Activated naive CD4-positive, alpha-beta T cell treated with Interleukin-2 at 50 U/mL for 16 hours (primary cell): ENCODE results near the gene PADI1.

Experiments
- DNase-seq: peaks from one replicate; pipeline ENCODE4 v3.0.0-alpha.2; 2020

The PADI1 gene

DNA sequence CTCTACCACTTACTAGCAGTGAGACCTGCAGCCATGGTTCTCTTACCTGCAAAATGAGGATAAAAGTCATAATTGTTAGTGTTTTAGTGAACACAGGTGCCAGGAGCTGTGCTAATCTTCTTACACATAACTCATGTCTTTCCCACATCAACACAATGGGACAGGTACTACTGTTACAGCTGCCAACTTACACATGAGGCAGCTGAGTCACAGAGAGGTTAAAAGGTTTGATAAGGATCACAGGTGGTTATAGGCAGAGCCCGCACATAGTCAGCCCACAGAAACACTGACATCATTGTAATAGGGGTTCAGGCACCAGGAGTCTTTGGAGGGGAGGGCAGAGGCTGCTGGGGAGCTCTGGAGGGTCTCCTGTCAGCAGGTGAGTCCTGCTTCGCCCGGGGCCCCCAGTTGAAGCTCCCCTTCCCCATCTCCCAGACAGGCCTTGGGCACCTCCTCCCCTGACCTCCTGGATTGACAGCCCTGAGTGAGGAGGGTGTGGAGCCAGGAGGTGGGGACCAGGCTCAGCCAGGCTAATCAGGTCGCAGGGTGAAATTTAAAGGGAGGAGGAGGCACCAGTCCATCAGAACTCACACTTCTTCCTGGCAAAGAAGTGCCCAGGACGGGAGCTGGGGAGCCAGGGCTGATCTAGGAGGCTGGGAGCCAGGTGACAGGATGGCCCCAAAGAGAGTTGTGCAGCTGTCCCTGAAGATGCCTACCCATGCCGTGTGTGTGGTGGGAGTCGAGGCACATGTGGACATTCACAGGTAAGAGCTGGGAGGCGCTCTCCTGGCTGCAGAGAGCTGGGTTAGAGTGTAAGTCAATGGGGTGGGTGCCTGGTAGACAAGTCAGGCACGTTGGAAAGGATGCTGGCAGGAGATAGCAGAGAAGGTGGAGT lies at the start of gene PADI1:
Gene PADI1 (plus strand): TSS at position 583 of the 895 bp plus-strand sequence. CDS start 90 bp downstream, at position 673.
- DNase-seq = no peak

GRCh38 chr1:17155257-17155920 lies 49.5 kb upstream of the PADI1 start:
- DNase-seq = no peak

DNA sequence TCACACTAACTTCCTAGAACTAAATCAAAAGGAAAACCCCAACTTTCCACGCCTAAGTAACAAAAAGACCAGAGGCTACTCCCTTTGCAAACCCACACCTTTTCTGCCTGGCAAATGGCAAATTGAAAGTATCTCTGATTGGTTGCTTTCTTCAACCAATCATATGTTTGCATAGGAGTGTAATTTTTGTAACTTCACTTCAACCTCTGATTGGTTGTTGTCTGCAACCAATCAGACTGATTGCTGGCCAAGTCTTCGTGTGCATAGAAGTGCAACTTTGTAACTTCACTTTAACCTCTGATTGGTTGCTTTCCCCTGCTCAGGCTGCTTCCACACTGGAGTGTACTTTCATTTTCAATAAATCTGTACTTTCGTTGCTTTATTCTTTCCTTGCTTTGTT lies 48.8 kb upstream of the PADI1 start:
- no peak for DNase-seq

DNA sequence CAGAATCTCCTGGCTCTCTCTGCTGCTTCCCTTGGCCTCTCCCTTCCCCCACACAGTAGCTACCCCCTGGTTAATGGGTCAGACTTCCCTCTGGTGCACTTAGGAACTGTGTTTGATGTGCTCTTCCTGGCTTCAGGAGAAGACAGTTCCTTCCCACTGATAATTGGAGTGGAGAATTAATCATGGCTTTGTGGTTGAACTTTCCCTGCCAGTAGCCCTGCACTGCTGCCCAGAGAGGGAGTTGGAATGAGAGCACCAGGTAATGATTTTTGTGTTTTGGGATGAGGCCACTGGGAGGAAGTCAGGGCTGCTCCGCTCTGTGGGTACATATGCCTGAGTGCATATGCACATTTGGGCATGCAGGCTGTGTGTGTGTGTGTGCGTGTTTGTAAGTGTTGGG lies 46.0 kb upstream of the PADI1 start:
- no peak for DNase-seq

DNA sequence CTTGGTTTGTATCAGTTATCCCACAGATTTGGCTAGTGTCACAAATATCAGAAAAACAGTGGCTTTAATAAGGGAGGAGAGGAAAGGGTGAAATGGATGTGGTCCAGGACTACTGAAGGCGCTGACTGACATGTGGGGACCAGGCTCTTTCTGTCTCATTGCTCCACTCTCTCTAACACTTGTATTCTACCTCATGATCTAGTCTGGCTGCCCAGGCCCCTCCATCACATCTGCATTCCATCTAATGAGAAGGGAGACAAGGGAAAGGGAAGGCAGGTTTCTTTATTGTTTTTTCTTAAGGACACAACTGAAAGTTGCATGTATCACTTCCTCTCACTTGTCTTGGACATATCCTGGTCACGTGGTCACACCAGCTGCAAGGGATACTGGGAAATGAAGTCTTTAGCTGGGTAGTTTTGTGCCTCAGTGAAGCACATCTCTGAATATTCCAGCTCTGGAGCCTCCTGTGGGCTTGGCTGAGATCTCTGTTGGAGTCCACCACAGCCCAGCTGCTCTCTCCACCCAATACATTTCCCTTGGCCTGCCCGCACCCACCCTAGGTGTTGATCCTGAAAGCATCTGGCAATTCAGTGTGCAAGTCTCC lies 43.7 kb upstream of the PADI1 start:
- no peak for DNase-seq

- DNase-seq = no peak
Measured at GRCh38 chr1:17161926-17162800, 42.8 kb upstream of the PADI1 start.

- DNase-seq = no peak
Measured at GRCh38 chr1:17162941-17163340, 42.0 kb upstream of the PADI1 start.

DNA sequence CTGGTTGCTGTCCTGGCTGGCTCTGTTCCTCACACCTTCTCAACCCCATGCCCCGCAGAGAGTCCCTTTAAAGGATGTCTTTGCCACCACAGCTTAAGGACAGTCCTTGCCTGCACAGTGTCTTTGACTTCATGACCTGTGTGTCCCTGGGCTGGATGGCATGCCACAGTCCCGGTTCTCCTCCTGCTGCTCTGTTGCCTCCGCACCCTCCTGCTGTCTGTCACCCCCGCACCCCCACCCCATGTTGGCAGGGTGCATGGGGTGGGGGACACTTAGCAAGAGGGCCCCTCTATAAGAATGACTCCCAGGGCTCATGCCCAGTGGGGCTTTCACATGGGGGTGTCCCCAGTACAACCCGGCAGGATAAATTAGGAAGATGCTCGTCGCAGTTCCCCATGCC lies 41.6 kb upstream of the PADI1 start:
- DNase-seq = no peak

DNA sequence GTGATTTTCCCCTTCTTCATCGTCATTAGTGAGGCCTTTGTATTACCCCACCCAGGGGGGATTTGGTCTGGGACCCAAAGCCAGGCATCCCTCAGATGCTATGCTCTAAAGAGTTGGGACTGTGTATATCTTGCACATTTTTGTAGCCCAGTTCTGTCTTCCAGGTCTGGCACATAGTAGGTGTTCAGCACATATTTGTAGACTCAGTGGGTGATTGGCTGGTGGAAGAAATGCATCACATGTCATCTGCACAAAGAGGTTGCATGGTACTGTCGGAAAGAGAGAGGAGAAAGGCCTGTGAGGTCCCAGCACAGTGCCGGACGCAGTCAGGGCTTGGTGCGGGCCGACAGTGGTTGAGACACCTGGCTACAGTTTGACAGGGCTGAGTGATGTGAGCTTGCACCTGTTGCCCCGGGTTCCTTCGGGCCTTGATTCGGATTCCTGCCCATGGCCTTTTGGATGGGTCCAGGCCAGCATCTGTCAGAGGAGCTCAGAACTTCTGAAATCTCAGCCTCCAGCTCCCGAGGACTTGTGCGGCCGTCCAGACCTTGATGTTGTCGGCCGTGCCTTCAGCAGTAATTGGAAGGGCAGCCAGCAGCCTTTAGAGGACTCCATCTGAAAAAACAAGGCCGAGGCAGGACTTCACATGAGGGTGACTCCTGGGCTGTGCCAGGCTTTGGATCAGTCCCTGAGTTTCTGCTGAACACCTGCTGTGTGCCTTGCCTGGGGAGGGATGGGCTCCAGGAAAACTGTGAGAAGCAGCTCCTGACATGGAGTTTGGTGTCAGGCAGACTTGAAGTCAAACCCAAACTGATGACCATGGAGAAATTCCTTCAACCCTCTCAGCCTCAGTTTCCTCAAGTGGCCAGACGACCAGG lies 40.9 kb upstream of the PADI1 start:
- DNase-seq = no peak

DNA sequence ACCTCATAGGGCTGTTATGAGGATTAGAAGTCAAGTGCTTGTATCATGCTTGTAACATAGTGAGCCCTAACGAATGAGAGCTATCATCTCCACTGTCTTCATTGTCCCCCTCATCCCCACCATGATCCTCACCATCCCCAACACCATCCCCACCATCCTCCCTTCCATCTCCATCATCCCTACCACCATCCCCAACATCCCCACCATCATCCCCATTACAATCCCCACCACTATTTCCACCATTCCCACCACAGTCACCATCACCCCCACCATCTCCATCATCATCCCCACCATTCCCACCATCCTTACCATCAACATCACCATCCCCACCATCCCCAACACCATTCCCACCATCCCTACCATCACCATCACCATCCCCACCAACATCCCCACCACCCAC lies 39.1 kb upstream of the PADI1 start:
- no peak for DNase-seq

GRCh38 chr1:17167041-17167785 lies 37.7 kb upstream of the PADI1 start:
- DNase-seq = no peak

DNA sequence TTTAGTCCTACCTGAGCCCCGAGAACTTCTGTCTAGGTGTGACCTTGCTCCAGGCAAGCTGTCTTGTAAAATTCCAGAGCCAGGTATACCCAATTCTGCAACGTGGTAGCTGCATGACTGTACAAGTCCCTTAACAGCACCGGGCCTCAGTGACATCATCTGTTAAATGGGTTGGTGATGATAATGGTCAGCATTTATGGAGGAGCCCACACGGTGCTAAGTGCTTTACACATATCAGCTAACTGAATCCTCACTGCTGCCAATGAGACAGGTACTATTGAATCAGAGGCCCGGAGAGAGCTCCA lies 37.2 kb upstream of the PADI1 start:
- DNase-seq = no peak

- no peak for DNase-seq
Measured at GRCh38 chr1:17168091-17168876, 36.6 kb upstream of the PADI1 start.

DNA sequence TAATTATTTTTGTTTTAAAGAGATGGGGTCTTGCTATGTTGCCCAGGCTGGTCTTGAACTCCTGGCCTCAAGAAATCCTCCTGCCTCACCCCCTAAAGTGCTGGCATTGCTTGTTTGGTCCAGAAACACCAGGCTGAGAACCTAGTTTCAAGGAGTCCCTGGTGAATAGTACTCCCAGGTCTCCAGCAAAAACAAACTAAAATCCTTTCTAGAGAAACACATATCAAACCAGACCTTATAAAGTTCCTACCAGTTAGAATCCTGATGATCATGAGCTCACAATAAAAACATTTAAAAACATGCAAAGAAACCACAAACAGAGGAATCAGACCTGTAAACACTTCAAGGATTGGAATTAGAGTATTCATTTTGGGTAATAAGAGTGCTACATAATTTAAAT lies 34.4 kb upstream of the PADI1 start:
- DNase-seq = no peak

DNA sequence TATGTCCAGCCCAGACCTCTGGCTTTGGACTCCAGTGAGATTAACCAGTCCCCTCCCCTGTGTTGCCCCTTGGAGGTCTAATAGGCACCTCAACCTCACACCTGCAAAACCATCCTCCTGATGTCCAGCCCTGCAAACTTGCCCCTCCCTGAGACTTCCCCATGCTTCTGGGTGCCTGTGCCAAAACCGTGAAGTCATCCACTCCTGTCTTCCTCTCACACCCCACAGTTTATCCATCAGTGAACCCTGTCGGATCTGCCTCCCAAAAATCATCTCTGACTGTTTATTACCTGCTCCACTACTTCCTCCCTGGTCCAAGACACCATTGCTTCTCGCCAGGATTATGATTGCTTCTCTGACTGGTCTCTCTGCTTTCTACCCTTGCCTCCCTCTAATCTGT lies 31.7 kb upstream of the PADI1 start:
- no peak for DNase-seq

DNA sequence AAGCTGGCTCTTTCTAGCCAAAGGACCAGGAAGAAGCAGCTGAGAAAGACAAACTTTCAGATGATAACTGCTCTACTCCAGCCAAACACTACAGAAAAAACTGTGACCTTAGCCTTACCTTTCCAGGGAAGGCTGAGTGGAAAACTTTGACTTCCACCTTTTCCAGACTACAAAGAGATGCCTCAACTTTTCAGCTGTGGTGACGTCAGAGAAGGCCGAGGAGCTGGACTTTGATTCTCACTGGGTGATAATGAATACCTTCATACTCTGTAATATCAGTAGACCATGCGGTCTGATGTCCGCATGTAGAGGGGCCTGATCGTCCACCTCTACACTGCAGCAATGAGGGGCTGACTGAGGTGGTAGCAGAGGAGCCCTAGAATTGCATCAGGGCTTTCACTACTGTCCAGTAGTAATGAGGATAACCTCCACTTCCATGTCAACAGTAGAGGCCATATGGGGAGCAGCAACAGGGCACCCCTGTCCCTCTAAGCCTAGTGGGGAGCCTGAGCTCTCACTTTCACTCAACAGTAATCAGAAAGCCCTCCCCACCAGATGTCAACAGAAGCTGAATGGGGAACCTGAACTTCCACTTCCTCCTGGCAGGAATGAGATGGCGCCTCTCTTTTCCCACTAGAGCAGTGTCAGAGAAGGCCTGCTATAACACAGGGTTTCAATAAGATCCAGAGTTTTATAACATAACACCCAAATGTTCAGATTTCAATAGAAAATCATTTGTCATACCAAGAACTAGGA lies 28.4 kb upstream of the PADI1 start:
- DNase-seq = no peak

DNA sequence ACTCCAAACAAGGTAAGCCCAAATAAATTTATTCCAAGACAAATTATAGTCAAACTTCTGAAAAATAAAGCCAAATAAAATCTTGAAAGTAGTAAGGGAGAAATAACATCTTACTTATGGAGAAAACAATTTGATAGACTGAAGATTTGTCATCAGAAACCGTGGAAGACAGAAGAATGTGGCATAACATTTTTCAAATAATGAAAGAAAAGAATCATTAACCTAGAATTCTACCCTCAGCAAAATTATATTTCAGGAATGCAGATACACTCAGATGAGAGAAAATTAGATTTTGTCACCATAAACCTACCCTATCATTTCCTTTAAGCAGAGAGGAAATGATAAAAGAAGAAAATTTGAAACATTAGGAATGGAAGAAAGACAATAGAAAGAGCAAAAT lies 27.3 kb upstream of the PADI1 start:
- no peak for DNase-seq

DNA sequence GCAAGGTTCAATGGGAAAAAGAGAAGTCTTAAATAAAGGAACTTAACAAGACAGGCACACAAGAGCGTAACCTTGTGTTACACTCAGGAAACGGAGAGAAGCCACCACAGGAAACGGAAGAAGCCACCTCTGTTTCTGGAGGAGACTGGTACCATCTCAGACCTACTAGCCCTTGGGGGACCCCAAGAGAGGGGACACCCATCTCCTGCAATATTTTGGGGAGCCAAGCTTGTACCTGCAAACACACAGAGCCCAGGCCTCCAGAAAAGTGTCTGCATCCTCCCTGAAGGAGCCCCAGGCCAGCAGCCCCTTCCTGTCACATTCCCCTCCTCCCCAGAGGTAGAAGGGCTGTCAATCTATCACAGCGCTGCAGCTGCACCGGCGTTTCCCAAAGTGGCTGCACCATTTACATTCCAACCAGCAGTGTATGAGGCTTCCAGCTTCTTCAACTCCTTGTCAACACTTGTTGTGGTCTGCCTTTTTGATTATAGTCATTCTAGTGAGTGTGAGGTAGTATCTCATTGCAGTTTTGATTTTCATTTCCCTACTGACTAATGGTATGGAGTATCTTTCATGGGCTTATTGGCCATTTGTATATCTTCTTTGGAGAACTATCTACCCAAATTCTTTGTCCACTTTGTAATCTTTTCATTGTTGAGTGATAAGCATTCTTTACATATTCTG lies 23.0 kb upstream of the PADI1 start:
- DNase-seq = peak; percentile 6
